GM23248 (cell line): ENCODE data around the gene TENT5C.

ENCODE experiments used
- EZH2 ChIP-seq: fragments of 200-600 bp; sonication (generic); IDR thresholded peaks from 2 replicates; pipeline ENCODE4 v1.6.1; 2018; ENCODE audit warnings: antibody characterized with exemption, mild to moderate bottlenecking; ENCODE audit not compliant: insufficient read depth, poor library complexity, severe bottlenecking
- EZH2phosphoT487 ChIP-seq: fragments of 200-600 bp; sonication (generic); IDR thresholded peaks from 2 replicates; pipeline ENCODE4 v1.6.1; 2018; ENCODE audit warnings: antibody characterized with exemption, moderate library complexity, mild to moderate bottlenecking, low read depth; ENCODE audit not compliant: insufficient read depth

- no peak for TF ChIP-seq EZH2phosphoT487
- no peak for TF ChIP-seq EZH2
These were observed 12.7 kb downstream of the TENT5C start for GRCh38 chr1:117618450-117619122.
